ENCODE data around the gene CTSF.
"Not testable (repeated sequence)": the region's sequence is repeated elsewhere in the genome, so short reads cannot be mapped to it uniquely, and the experiment has no call there.

The CTSF gene

GRCh38 chr11:66589996-66590675 is 21.7 kb upstream of the CTSF start:
- no peak for DNase-seq (ENCODE audit: low read depth in 2 of 2)

GRCh38 chr11:66589315-66589714 is 20.9 kb upstream of the CTSF start:
- not testable (repeated sequence) for DNase-seq (ENCODE audit: low read depth in 2 of 2)

- DNase-seq (ENCODE audit: low read depth in 2 of 2) = no peak
Observed at GRCh38 chr11:66586136-66586535, 17.7 kb upstream of the CTSF start.

GRCh38 chr11:66585447-66585846 is 17.0 kb upstream of the CTSF start:
- not testable (repeated sequence) for DNase-seq (ENCODE audit: low read depth in 2 of 2)

GRCh38 chr11:66582565-66583147 is 14.2 kb upstream of the CTSF start:
- DNase-seq (ENCODE audit: low read depth in 2 of 2) = not testable (repeated sequence)

GRCh38 chr11:66581261-66581660 is 12.9 kb upstream of the CTSF start:
- no peak for DNase-seq (ENCODE audit: low read depth in 2 of 2)

GRCh38 chr11:66580803-66581202 is 12.4 kb upstream of the CTSF start:
- DNase-seq (ENCODE audit: low read depth in 2 of 2) = no peak

- peak; percentile 72 to 82 for DNase-seq (ENCODE audit: low read depth in 2 of 2)
Observed at GRCh38 chr11:66579017-66579606, 10.7 kb upstream of the CTSF start.

GRCh38 chr11:66570850-66571180 is 2.4 kb upstream of the CTSF start:
- DNase-seq (ENCODE audit: low read depth in 2 of 2) = no peak

GRCh38 chr11:66570079-66570849 is 1.9 kb upstream of the CTSF start:
- no peak for DNase-seq (ENCODE audit: low read depth in 2 of 2)

GRCh38 chr11:66569076-66569475 is 670 bp upstream of the CTSF start:
- no peak for DNase-seq (ENCODE audit: low read depth in 2 of 2)

- DNase-seq (ENCODE audit: low read depth in 2 of 2) = no peak
Observed at GRCh38 chr11:66567787-66568123, 651 bp downstream of the CTSF start.

- no peak for DNase-seq (ENCODE audit: low read depth in 2 of 2)
Observed at GRCh38 chr11:66566221-66566620, 2.2 kb downstream of the CTSF start.

- no peak for DNase-seq (ENCODE audit: low read depth in 2 of 2)
Observed at GRCh38 chr11:66564984-66565383, 3.4 kb downstream of the CTSF start.

- DNase-seq (ENCODE audit: low read depth in 2 of 2) = no peak
Observed at GRCh38 chr11:66564538-66564937, 3.9 kb downstream of the CTSF start.

- DNase-seq (ENCODE audit: low read depth in 2 of 2) = no peak
Observed at GRCh38 chr11:66563832-66564231, 4.6 kb downstream of the CTSF start.

GRCh38 chr11:66562907-66563583 is 5.4 kb downstream of the CTSF start:
- no peak for DNase-seq (ENCODE audit: low read depth in 2 of 2)

- DNase-seq (ENCODE audit: low read depth in 2 of 2) = no peak
Observed at GRCh38 chr11:66562275-66562674, 6.1 kb downstream of the CTSF start.

- DNase-seq (ENCODE audit: low read depth in 2 of 2) = no peak
Observed at GRCh38 chr11:66561975-66562248, 6.5 kb downstream of the CTSF start.

GRCh38 chr11:66561178-66561974 is 7.0 kb downstream of the CTSF start:
- no peak for DNase-seq (ENCODE audit: low read depth in 2 of 2)

GRCh38 chr11:66559866-66560676 is 8.3 kb downstream of the CTSF start:
- no peak for DNase-seq (ENCODE audit: low read depth in 2 of 2)

Measured in stimulated activated CD8-positive, alpha-beta memory T cell treated with anti-CD3 and anti-CD28 coated beads, Interleukin-2, amount 100 ng/mL, for 48 hours (primary cell).